WTC11 (cell line): ENCODE measurements around the gene MYRF. TPM values are rescaled to one million over a fixed set of nuclear protein-coding genes. Genes with fewer than 3 reads are reported as not detected.

Source experiments
- ATAC-seq: fragments of 200-7000 bp; cut with Tn5 transposase; 2 replicates; pipeline ENCODE4 v1.10.0; 2021; ENCODE audit warnings: mild to moderate bottlenecking, moderate library complexity
- CTCF ChIA-PET: fragments of 300-600 bp; sonication (Branson Sonifier 250); formaldehyde crosslinking; loops from one replicate; lab custom pipeline; 2021; ENCODE audit warnings: antibody characterized with exemption; lab: Charles Lee
- POLR2A ChIA-PET: fragments of 350-600 bp; sonication (Branson Sonifier 250); formaldehyde crosslinking; loops from one replicate; lab custom pipeline; 2021; ENCODE audit warnings: antibody characterized with exemption; lab: Charles Lee
- DNase-seq: peaks from one replicate; pipeline ENCODE4 v3.0.0; 2021; ENCODE audit warnings: low spot score
- H3K27ac Mint-ChIP-seq: 2 replicates; pipeline ENCODE4 v1.8.0; 2021; ENCODE audit warnings: mixed read lengths
- H3K27me3 Mint-ChIP-seq: 2 replicates; pipeline ENCODE4 v1.8.0; 2021; ENCODE audit warnings: low read depth, mild to moderate bottlenecking, moderate library complexity, mixed read lengths
- H3K36me3 Mint-ChIP-seq: 2 replicates; pipeline ENCODE4 v1.8.0; 2021; ENCODE audit warnings: mixed read lengths
- H3K4me1 Mint-ChIP-seq: 2 replicates; pipeline ENCODE4 v1.8.0; 2022; ENCODE audit warnings: mixed read lengths
- H3K4me3 Mint-ChIP-seq: 2 replicates; pipeline ENCODE4 v1.8.0; 2021; ENCODE audit warnings: mild to moderate bottlenecking, moderate library complexity, mixed read lengths
- H3K9me3 Mint-ChIP-seq: 2 replicates; pipeline ENCODE4 v1.8.0; 2021; ENCODE audit warnings: mixed read lengths
- AR ChIP-seq: fragments of 250-450 bp; sonication (Bioruptor Pico); IDR thresholded peaks from 2 replicates; pipeline ENCODE4 v1.9.0; 2021; ENCODE audit warnings: mild to moderate bottlenecking
- ATF2 ChIP-seq: sonication (generic); formaldehyde crosslinking; IDR thresholded peaks from 2 replicates; pipeline ENCODE4 v1.8.1; 2022; ENCODE audit warnings: low read depth, missing genetic modification reagents, borderline replicate concordance
- ETV6 ChIP-seq: sonication (generic); formaldehyde crosslinking; IDR thresholded peaks from 2 replicates; pipeline ENCODE4 v1.8.1; 2022; ENCODE audit warnings: mild to moderate bottlenecking, missing genetic modification reagents
- JUN ChIP-seq: sonication (generic); formaldehyde crosslinking; IDR thresholded peaks from 2 replicates; pipeline ENCODE4 v1.8.0; 2023; ENCODE audit warnings: mild to moderate bottlenecking, missing genetic modification reagents
- SMAD4 ChIP-seq: sonication (generic); formaldehyde crosslinking; IDR thresholded peaks from 2 replicates; pipeline ENCODE4 v1.8.0; 2022; ENCODE audit warnings: mild to moderate bottlenecking, missing genetic modification reagents
- SOX15 ChIP-seq: fragments of 250-450 bp; sonication (Bioruptor Pico); IDR thresholded peaks from 2 replicates; pipeline ENCODE4 v1.9.0; 2021; ENCODE audit warnings: mild to moderate bottlenecking
- ZNF232 ChIP-seq: sonication (generic); formaldehyde crosslinking; IDR thresholded peaks from 2 replicates; pipeline ENCODE4 v1.8.0; 2022; ENCODE audit warnings: mild to moderate bottlenecking, missing genetic modification reagents
- ZNF263 ChIP-seq: sonication (generic); formaldehyde crosslinking; IDR thresholded peaks from 2 replicates; pipeline ENCODE4 v1.8.1; 2022; ENCODE audit warnings: low read depth, mild to moderate bottlenecking, moderate library complexity, missing genetic modification reagents
- ZNF423 ChIP-seq: fragments of 250-450 bp; sonication (Bioruptor Pico); IDR thresholded peaks from 2 replicates; pipeline ENCODE4 v2.1.2; 2022; ENCODE audit warnings: mild to moderate bottlenecking, moderate library complexity
- total RNA-seq: library from RNA; stranded (reverse); gene quantifications from 3 replicates; pipeline ENCODE4 v1.2.3, GENCODE V29; 2021
- TF ChIP-seq, protein P1 (sequence below): sonication (generic); formaldehyde crosslinking; IDR thresholded peaks from 2 replicates; pipeline ENCODE4 v1.8.0; 2022; ENCODE audit warnings: mild to moderate bottlenecking, missing genetic modification reagents
- TF ChIP-seq, protein P2 (sequence below): fragments of 200-600 bp; IDR thresholded peaks from 2 replicates; pipeline ENCODE4 v1.8.0; 2022; ENCODE audit warnings: antibody characterized with exemption
- TF ChIP-seq, protein P3 (sequence below): fragments of 250-450 bp; sonication (Bioruptor Pico); IDR thresholded peaks from 2 replicates; pipeline ENCODE4 v1.9.0; 2021; ENCODE audit warnings: mild to moderate bottlenecking, borderline replicate concordance

The MYRF gene
- total RNA-seq, 1 experiment from 2014 or later, result 5.9 TPM

GRCh38 chr11:61769169-61769920, 16.9 kb downstream of the MYRF start:
- CTCF ChIA-PET, result interaction anchor here (0.7 to 6.3 kb wide), 4 partner anchors 16 to 41 kb away, joined by 3 to 42 read pairs (median 4); partner anchors contain the start of gene MYRF

GRCh38 chr11:61769946-61770683, 17.7 kb downstream of the MYRF start:
- Mint-ChIP-seq H3K4me1 (peaks cover 9% of the 10 kb centered on the region), H3K27ac (no peak overlapping the region), H3K27me3 (no peaks in the 10 kb centered on the region), H3K4me3 (no peak overlapping the region), H3K9me3 (no peaks in the 10 kb centered on the region), H3K36me3 (no peaks in the 10 kb centered on the region)
- ChIA-PET CTCF (interaction anchor here (0.7 to 6.3 kb wide), 4 partner anchors 17 to 42 kb away, joined by 3 to 42 read pairs (median 4); partner anchors contain the start of gene MYRF), POLR2A (interaction anchor here (0.6 kb wide), 1 partner anchor 97 kb away, joined by 5 read pairs; no protein-coding TSS in a partner anchor)
- ATAC-seq, result no peak
- no peak for DNase-seq
- TF ChIP-seq SMAD4, result no peak
- TF ChIP-seq, protein P1, sequence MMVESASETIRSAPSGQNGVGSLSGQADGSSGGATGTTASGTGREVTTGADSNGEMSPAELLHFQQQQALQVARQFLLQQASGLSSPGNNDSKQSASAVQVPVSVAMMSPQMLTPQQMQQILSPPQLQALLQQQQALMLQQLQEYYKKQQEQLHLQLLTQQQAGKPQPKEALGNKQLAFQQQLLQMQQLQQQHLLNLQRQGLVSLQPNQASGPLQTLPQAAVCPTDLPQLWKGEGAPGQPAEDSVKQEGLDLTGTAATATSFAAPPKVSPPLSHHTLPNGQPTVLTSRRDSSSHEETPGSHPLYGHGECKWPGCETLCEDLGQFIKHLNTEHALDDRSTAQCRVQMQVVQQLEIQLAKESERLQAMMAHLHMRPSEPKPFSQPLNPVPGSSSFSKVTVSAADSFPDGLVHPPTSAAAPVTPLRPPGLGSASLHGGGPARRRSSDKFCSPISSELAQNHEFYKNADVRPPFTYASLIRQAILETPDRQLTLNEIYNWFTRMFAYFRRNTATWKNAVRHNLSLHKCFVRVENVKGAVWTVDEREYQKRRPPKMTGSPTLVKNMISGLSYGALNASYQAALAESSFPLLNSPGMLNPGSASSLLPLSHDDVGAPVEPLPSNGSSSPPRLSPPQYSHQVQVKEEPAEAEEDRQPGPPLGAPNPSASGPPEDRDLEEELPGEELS (CRISPR knock-in tag), result no peak
- TF ChIP-seq ZNF423 (CRISPR knock-in tag), result no peak
- TF ChIP-seq JUN (CRISPR knock-in tag), result no peak
- no peak for TF ChIP-seq ZNF263 (CRISPR knock-in tag)
- no peak for TF ChIP-seq AR
- TF ChIP-seq SOX15 (CRISPR knock-in tag), result no peak
- TF ChIP-seq ETV6 (CRISPR knock-in tag), result no peak

More at GRCh38 chr11:61769169-61769920, 16.9 kb downstream of the MYRF start:
- Mint-ChIP-seq H3K4me3 (no peak overlapping the region), H3K4me1 (peaks cover 12% of the 10 kb centered on the region), H3K9me3 (no peaks in the 10 kb centered on the region), H3K36me3 (no peaks in the 10 kb centered on the region), H3K27ac (no peak overlapping the region)
- ATAC-seq, result peak; percentile 29
- peak; percentile 44 for DNase-seq
- TF ChIP-seq ATF2 (CRISPR knock-in tag) (no peak), ZNF232 (no peak), ZNF423 (CRISPR knock-in tag) (peak; percentile 67)
- TF ChIP-seq, protein P2, sequence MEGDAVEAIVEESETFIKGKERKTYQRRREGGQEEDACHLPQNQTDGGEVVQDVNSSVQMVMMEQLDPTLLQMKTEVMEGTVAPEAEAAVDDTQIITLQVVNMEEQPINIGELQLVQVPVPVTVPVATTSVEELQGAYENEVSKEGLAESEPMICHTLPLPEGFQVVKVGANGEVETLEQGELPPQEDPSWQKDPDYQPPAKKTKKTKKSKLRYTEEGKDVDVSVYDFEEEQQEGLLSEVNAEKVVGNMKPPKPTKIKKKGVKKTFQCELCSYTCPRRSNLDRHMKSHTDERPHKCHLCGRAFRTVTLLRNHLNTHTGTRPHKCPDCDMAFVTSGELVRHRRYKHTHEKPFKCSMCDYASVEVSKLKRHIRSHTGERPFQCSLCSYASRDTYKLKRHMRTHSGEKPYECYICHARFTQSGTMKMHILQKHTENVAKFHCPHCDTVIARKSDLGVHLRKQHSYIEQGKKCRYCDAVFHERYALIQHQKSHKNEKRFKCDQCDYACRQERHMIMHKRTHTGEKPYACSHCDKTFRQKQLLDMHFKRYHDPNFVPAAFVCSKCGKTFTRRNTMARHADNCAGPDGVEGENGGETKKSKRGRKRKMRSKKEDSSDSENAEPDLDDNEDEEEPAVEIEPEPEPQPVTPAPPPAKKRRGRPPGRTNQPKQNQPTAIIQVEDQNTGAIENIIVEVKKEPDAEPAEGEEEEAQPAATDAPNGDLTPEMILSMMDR, result 0 out of 2 replicates have a peak, but pooled peaks have one; percentile 16
- TF ChIP-seq, protein P3, sequence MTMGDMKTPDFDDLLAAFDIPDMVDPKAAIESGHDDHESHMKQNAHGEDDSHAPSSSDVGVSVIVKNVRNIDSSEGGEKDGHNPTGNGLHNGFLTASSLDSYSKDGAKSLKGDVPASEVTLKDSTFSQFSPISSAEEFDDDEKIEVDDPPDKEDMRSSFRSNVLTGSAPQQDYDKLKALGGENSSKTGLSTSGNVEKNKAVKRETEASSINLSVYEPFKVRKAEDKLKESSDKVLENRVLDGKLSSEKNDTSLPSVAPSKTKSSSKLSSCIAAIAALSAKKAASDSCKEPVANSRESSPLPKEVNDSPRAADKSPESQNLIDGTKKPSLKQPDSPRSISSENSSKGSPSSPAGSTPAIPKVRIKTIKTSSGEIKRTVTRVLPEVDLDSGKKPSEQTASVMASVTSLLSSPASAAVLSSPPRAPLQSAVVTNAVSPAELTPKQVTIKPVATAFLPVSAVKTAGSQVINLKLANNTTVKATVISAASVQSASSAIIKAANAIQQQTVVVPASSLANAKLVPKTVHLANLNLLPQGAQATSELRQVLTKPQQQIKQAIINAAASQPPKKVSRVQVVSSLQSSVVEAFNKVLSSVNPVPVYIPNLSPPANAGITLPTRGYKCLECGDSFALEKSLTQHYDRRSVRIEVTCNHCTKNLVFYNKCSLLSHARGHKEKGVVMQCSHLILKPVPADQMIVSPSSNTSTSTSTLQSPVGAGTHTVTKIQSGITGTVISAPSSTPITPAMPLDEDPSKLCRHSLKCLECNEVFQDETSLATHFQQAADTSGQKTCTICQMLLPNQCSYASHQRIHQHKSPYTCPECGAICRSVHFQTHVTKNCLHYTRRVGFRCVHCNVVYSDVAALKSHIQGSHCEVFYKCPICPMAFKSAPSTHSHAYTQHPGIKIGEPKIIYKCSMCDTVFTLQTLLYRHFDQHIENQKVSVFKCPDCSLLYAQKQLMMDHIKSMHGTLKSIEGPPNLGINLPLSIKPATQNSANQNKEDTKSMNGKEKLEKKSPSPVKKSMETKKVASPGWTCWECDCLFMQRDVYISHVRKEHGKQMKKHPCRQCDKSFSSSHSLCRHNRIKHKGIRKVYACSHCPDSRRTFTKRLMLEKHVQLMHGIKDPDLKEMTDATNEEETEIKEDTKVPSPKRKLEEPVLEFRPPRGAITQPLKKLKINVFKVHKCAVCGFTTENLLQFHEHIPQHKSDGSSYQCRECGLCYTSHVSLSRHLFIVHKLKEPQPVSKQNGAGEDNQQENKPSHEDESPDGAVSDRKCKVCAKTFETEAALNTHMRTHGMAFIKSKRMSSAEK, result no peak
- TF ChIP-seq, all 79 proteins: peak for 2
- no peaks in the 10 kb centered on the region for H3K27me3 Mint-ChIP-seq
- POLR2A ChIA-PET, result no interaction called here
